Upper lobe of right lung (tissue), 1 donor: ENCODE data around the gene LRP2. TPM values are rescaled to one million over a fixed set of nuclear protein-coding genes. Genes with fewer than 3 reads are reported as not detected.

Source experiments
- ATAC-seq: fragments of 200-7000 bp; cut with Tn5 transposase; one replicate; pipeline ENCODE4 v1.9.1; 2020; ENCODE audit warnings: mild to moderate bottlenecking, moderate library complexity
- DNase-seq: peaks from one replicate; pipeline ENCODE4 v3.0.0-alpha.2; 2020
- H3K27ac ChIP-seq: fragments of 200-600 bp; one replicate; pipeline ENCODE4 v1.8.0; 2022
- H3K27me3 ChIP-seq: fragments of 200-600 bp; one replicate; pipeline ENCODE4 v1.8.0; 2022; ENCODE audit warnings: mild to moderate bottlenecking
- H3K36me3 ChIP-seq: fragments of 200-600 bp; one replicate; pipeline ENCODE4 v1.8.0; 2022
- H3K4me1 ChIP-seq: fragments of 200-600 bp; one replicate; pipeline ENCODE4 v1.8.0; 2022
- H3K4me3 ChIP-seq: fragments of 200-600 bp; one replicate; pipeline ENCODE4 v1.8.0; 2022; ENCODE audit warnings: mild to moderate bottlenecking
- H3K9me3 ChIP-seq: fragments of 200-600 bp; one replicate; pipeline ENCODE4 v1.8.0; 2022
- CTCF ChIP-seq: fragments of 200-600 bp; IDR thresholded peaks from one replicate; pipeline ENCODE4 v1.8.0; 2022; ENCODE audit warnings: antibody characterized with exemption
- intact Hi-C: fragments of 100-400 bp; cut with DNase I; formaldehyde crosslinking; loops from one replicate; pipeline ENCODE4 v1.11.0; 2022
- total RNA-seq: library from RNA; stranded (reverse); fragmentation: NEBNext Ultra II Directional; extraction: Animal tissue kit (Norgen Biotek cat#: 25700); gene quantifications from one replicate; pipeline ENCODE4 v1.2.1, GENCODE V29; 2021
- donor health status: DM: no; HTN: yes; CAD: no; lungs with severe emphysema.

LRP2 gene
- total RNA-seq, 1 donor from 2014 or later: 36.6 TPM

- Histone ChIP-seq H3K36me3 (no peaks in the 10 kb centered on the region), H3K4me1 (peaks cover 4% of the 10 kb centered on the region), H3K9me3 (no peaks in the 10 kb centered on the region), H3K4me3 (no peak overlapping the region), H3K27me3 (no peaks in the 10 kb centered on the region), H3K27ac (no peak overlapping the region)
- peak; percentile 52 for ATAC-seq
- no peak for DNase-seq
- intact Hi-C loops: no loop called here
- TF ChIP-seq CTCF: no peak
Measured at GRCh38 chr2:169260246-169260645, 102.1 kb downstream of the LRP2 start.

GRCh38 chr2:169259402-169259801 is 102.9 kb downstream of the LRP2 start:
- Histone ChIP-seq H3K27ac (no peak overlapping the region), H3K4me3 (no peak overlapping the region), H3K9me3 (no peaks in the 10 kb centered on the region), H3K27me3 (no peaks in the 10 kb centered on the region), H3K36me3 (no peaks in the 10 kb centered on the region), H3K4me1 (peaks cover 4% of the 10 kb centered on the region)
- DNase-seq (no peak), ATAC-seq (no peak)
- no peak for TF ChIP-seq CTCF
- intact Hi-C loops: no loop called here

- Histone ChIP-seq H3K27ac (no peak overlapping the region), H3K4me1 (peaks cover 4% of the 10 kb centered on the region), H3K27me3 (no peaks in the 10 kb centered on the region), H3K36me3 (no peaks in the 10 kb centered on the region), H3K9me3 (no peaks in the 10 kb centered on the region), H3K4me3 (no peak overlapping the region)
- no peak for TF ChIP-seq CTCF
- intact Hi-C loops: no loop called here
- DNase-seq: no peak
- peak; percentile 55 for ATAC-seq
Measured at GRCh38 chr2:169258045-169258601, 104.2 kb downstream of the LRP2 start.

- no peaks in the 10 kb centered on the region for H3K9me3 ChIP-seq
- peaks cover 4% of the 10 kb centered on the region for H3K4me1 ChIP-seq
- H3K36me3 ChIP-seq: no peaks in the 10 kb centered on the region
- TF ChIP-seq CTCF: no peak
- ATAC-seq (no peak), DNase-seq (no peak)
- intact Hi-C loops: no loop called here
- no peak overlapping the region for H3K27ac ChIP-seq
- no peaks in the 10 kb centered on the region for H3K27me3 ChIP-seq
- H3K4me3 ChIP-seq: no peak overlapping the region
Measured at GRCh38 chr2:169254774-169255173, 107.6 kb downstream of the LRP2 start.

- DNase-seq (no peak), ATAC-seq (no peak)
Measured at GRCh38 chr2:169247211-169247610, 115.1 kb downstream of the LRP2 start.

More at GRCh38 chr2:169247211-169247610, 115.1 kb downstream of the LRP2 start:
- Histone ChIP-seq H3K4me1 (no peaks in the 10 kb centered on the region), H3K27me3 (no peaks in the 10 kb centered on the region), H3K36me3 (no peaks in the 10 kb centered on the region), H3K9me3 (no peaks in the 10 kb centered on the region), H3K4me3 (no peak overlapping the region), H3K27ac (no peak overlapping the region)
- no peak for TF ChIP-seq CTCF
- intact Hi-C loops: no loop called here
